Loucy (cell line): Measurements from ENCODE around the gene MSANTD3.

ENCODE experiments used
- H2AFZ ChIP-seq: fragments of 200-600 bp; sonication (generic); 2 replicates; pipeline ENCODE4 v1.6.0; 2016; ENCODE audit warnings: antibody characterized with exemption, mild to moderate bottlenecking, low read length, moderate library complexity
- H3F3A ChIP-seq: fragments of 200-600 bp; 2 replicates; pipeline ENCODE4 v1.6.0; 2016; ENCODE audit warnings: antibody characterized with exemption, low read depth, mild to moderate bottlenecking
- H3K27me3 ChIP-seq: fragments of 200-600 bp; sonication (generic); 2 replicates; pipeline ENCODE4 v1.6.1; 2014; ENCODE audit warnings: low read length, mild to moderate bottlenecking; ENCODE audit not compliant: insufficient read depth, poor library complexity, severe bottlenecking
- H3K36me3 ChIP-seq: fragments of 200-600 bp; sonication (generic); 2 replicates; pipeline ENCODE4 v1.6.1; 2016; ENCODE audit warnings: low read length; ENCODE audit not compliant: insufficient read depth
- H3K4me1 ChIP-seq: fragments of 200-600 bp; sonication (generic); 2 replicates; pipeline ENCODE4 v1.5.1; 2014; ENCODE audit warnings: low read length, mild to moderate bottlenecking; ENCODE audit not compliant: insufficient read depth, poor library complexity, severe bottlenecking
- H3K4me2 ChIP-seq: fragments of 200-600 bp; sonication (generic); 2 replicates; pipeline ENCODE4 v1.6.0; 2014; ENCODE audit warnings: antibody characterized with exemption, low read length, low read depth, mild to moderate bottlenecking; ENCODE audit not compliant: poor library complexity, severe bottlenecking
- H3K4me3 ChIP-seq: fragments of 200-600 bp; sonication (generic); 2 replicates; pipeline ENCODE4 v1.5.1; 2014; ENCODE audit warnings: low read length, mild to moderate bottlenecking, mixed read lengths; ENCODE audit not compliant: poor library complexity, severe bottlenecking
- H3K79me2 ChIP-seq: fragments of 200-600 bp; sonication (generic); 2 replicates; pipeline ENCODE4 v1.6.1; 2014; ENCODE audit warnings: low read length; ENCODE audit not compliant: insufficient read depth
- H3K9ac ChIP-seq: fragments of 200-600 bp; sonication (generic); 2 replicates; pipeline ENCODE4 v1.6.0; 2014; ENCODE audit warnings: mild to moderate bottlenecking, low read depth, low read length, moderate library complexity; ENCODE audit not compliant: poor library complexity, severe bottlenecking
- H3K9me2 ChIP-seq: fragments of 200-600 bp; sonication (generic); replicated peaks from 2 replicates; pipeline ENCODE4 v1.6.1; 2016; ENCODE audit warnings: low read depth, low read length, mixed read lengths
- H3K9me3 ChIP-seq: fragments of 200-600 bp; sonication (generic); 2 replicates; pipeline ENCODE4 v1.6.1; 2014; ENCODE audit warnings: mild to moderate bottlenecking, antibody characterized with exemption, low read length, low read depth; ENCODE audit not compliant: insufficient read depth
- H4K20me1 ChIP-seq: fragments of 200-600 bp; sonication (generic); 2 replicates; pipeline ENCODE4 v1.6.0; 2014; ENCODE audit warnings: antibody characterized with exemption, low read length, mild to moderate bottlenecking; ENCODE audit not compliant: insufficient read depth, poor library complexity, severe bottlenecking
- EZH2phosphoT487 ChIP-seq: fragments of 200-600 bp; IDR thresholded peaks from 2 replicates; pipeline ENCODE4 v1.6.1; 2018; ENCODE audit warnings: antibody characterized with exemption, mild to moderate bottlenecking, moderate library complexity, borderline replicate concordance
- TF ChIP-seq, protein P1 (sequence below): fragments of 200-600 bp; sonication (generic); conservative IDR thresholded peaks from 2 replicates; pipeline ENCODE4 v1.5.1; 2014; ENCODE audit warnings: mild to moderate bottlenecking, antibody characterized with exemption, low read length

Gene MSANTD3

GRCh38 chr9:100459963-100460362, 33.0 kb downstream of the MSANTD3 start:
- H3K4me2 ChIP-seq = no peak overlapping the region
- no peaks in the 10 kb centered on the region for H3K9me2 ChIP-seq
- H3K4me3 ChIP-seq = no peak overlapping the region
- no peaks in the 10 kb centered on the region for H3K79me2 ChIP-seq
- no peaks in the 10 kb centered on the region for H3K4me1 ChIP-seq
- no peak overlapping the region for H3K9ac ChIP-seq
- H3K36me3 ChIP-seq = no peaks in the 10 kb centered on the region
- H2AFZ ChIP-seq = no peak overlapping the region
- H4K20me1 ChIP-seq = no peaks in the 10 kb centered on the region
- no peaks in the 10 kb centered on the region for H3K9me3 ChIP-seq
- no peaks in the 10 kb centered on the region for H3K27me3 ChIP-seq
- no peak for TF ChIP-seq EZH2phosphoT487
- TF ChIP-seq, protein P1, sequence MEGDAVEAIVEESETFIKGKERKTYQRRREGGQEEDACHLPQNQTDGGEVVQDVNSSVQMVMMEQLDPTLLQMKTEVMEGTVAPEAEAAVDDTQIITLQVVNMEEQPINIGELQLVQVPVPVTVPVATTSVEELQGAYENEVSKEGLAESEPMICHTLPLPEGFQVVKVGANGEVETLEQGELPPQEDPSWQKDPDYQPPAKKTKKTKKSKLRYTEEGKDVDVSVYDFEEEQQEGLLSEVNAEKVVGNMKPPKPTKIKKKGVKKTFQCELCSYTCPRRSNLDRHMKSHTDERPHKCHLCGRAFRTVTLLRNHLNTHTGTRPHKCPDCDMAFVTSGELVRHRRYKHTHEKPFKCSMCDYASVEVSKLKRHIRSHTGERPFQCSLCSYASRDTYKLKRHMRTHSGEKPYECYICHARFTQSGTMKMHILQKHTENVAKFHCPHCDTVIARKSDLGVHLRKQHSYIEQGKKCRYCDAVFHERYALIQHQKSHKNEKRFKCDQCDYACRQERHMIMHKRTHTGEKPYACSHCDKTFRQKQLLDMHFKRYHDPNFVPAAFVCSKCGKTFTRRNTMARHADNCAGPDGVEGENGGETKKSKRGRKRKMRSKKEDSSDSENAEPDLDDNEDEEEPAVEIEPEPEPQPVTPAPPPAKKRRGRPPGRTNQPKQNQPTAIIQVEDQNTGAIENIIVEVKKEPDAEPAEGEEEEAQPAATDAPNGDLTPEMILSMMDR = no peak
- H3F3A ChIP-seq = no peaks in the 10 kb centered on the region

DNA sequence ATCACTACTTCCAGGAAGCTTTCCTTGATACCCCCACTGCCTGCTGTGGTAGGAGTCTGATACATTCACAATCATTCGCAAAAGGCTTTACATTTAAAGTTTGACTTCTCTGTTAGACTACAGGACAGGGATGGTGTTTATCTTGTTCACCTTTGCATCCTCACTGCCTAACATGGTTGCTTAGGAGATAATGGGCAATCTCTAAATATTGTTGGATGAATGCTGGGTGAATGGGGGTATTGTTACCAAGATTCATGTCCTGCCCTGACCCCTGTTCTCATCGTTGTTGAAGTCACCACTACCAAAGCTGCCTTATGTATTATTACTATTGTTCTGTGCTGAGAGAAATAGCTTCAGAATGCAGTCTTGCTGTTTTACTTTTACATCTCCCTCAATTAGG, 38.3 kb downstream of the MSANTD3 start:
- H3K4me3 ChIP-seq = no peak overlapping the region
- no peaks in the 10 kb centered on the region for H4K20me1 ChIP-seq
- no peak overlapping the region for H3K4me2 ChIP-seq
- no peaks in the 10 kb centered on the region for H3K79me2 ChIP-seq
- H2AFZ ChIP-seq = no peak overlapping the region
- H3K27me3 ChIP-seq = no peaks in the 10 kb centered on the region
- no peak overlapping the region for H3K9ac ChIP-seq
- H3K36me3 ChIP-seq = no peaks in the 10 kb centered on the region
- no peak for TF ChIP-seq EZH2phosphoT487
- TF ChIP-seq, protein P1 = no peak
- H3K9me3 ChIP-seq = no peaks in the 10 kb centered on the region
- no peaks in the 10 kb centered on the region for H3K9me2 ChIP-seq
- H3F3A ChIP-seq = no peaks in the 10 kb centered on the region
- H3K4me1 ChIP-seq = no peaks in the 10 kb centered on the region

- Histone ChIP-seq H3K4me1 (no peaks in the 10 kb centered on the region), H3K79me2 (no peaks in the 10 kb centered on the region), H3K9me2 (no peaks in the 10 kb centered on the region), H3K9ac (no peak overlapping the region), H3K36me3 (no peaks in the 10 kb centered on the region), H3K4me3 (no peak overlapping the region), H3F3A (no peaks in the 10 kb centered on the region), H2AFZ (no peak overlapping the region), H3K9me3 (no peaks in the 10 kb centered on the region), H4K20me1 (no peaks in the 10 kb centered on the region), H3K27me3 (no peaks in the 10 kb centered on the region), H3K4me2 (no peak overlapping the region)
- TF ChIP-seq, protein P1 = no peak
Observed at GRCh38 chr9:100465761-100466160, 38.8 kb downstream of the MSANTD3 start.
